ENCODE results near the gene ITGB5. TPM values are rescaled to one million over a fixed set of nuclear protein-coding genes. Genes with fewer than 3 reads are reported as not detected.

ITGB5 gene
- total and polyA plus RNA-seq, 4 donors = 16.9 to 66.6 (median 48.0) TPM

- Histone ChIP-seq H3K27ac (ENCODE audit: low read depth in 1 of 2, low read length in 2 of 2) (no peak overlapping the region), H3K4me1 (ENCODE audit: control insufficient read depth in 4 of 4, insufficient read depth in 4 of 4, low read length in 3 of 4) (peaks cover 0 to 9% (median 0%) of the 10 kb centered on the region in 4 donors), H3K9me3 (ENCODE audit: control insufficient read depth in 4 of 4, low read length in 3 of 4) (no peaks in the 10 kb centered on the region), H3K36me3 (ENCODE audit: control insufficient read depth in 4 of 4, insufficient read depth in 3 of 4, low read depth in 1 of 4, low read length in 3 of 4) (no peaks in the 10 kb centered on the region), H3K4me3 (ENCODE audit: low read depth in 1 of 3, low read length in 3 of 3) (no peak overlapping the region), H3K9ac (ENCODE audit: low read depth in 1 of 2, low read length in 2 of 2) (no peak overlapping the region), H3K27me3 (ENCODE audit: control insufficient read depth in 4 of 4, insufficient read depth in 4 of 4, low read length in 3 of 4) (no peaks in the 10 kb centered on the region)
- TF ChIP-seq EGR1 (IDR thresholded peaks at IDR 0.05; ENCODE audit: low read depth in 2 of 2) = no peak
- TF ChIP-seq HNF4A (conservative IDR thresholded peaks at IDR 0.05) = no peak
- TF ChIP-seq GABPA (IDR thresholded peaks at IDR 0.05 in 1 of 2, conservative IDR thresholded peaks at IDR 0.05 in 1 of 2) = no peak
- no peak for TF ChIP-seq NR2F2 (IDR thresholded peaks at IDR 0.05)
- no peak for TF ChIP-seq ATF3 (IDR thresholded peaks at IDR 0.05)
- no peak for TF ChIP-seq HNF4G (IDR thresholded peaks at IDR 0.05)
- no peak for TF ChIP-seq REST (IDR thresholded peaks at IDR 0.05)
- no peak for TF ChIP-seq RXRA (IDR thresholded peaks at IDR 0.05)
- no peak for TF ChIP-seq TAF1 (conservative IDR thresholded peaks at IDR 0.05)
- no peak for DNase-seq (ENCODE audit: low spot score)
- 94% methylated on average over 2 of the region's 2 CpGs for WGBS
Observed at GRCh38 chr3:124927574-124928045, 40.4 kb upstream of the ITGB5 start.

GRCh38 chr3:124926426-124927101 is 39.4 kb upstream of the ITGB5 start:
- no peak for TF ChIP-seq MAX (IDR thresholded peaks at IDR 0.05)
- no peak for TF ChIP-seq FOXA2 (IDR thresholded peaks at IDR 0.05)
- no peak for TF ChIP-seq HNF4G (IDR thresholded peaks at IDR 0.05)
- TF ChIP-seq RXRA (IDR thresholded peaks at IDR 0.05) = no peak
- TF ChIP-seq SP1 (IDR thresholded peaks at IDR 0.05) = no peak
- no peak for TF ChIP-seq YY1 (IDR thresholded peaks at IDR 0.05)
- TF ChIP-seq HNF4A (conservative IDR thresholded peaks at IDR 0.05) = no peak
- TF ChIP-seq REST (IDR thresholded peaks at IDR 0.05) = no peak
- Histone ChIP-seq H3K4me3 (ENCODE audit: low read depth in 1 of 3, low read length in 3 of 3) (no peak overlapping the region), H3K36me3 (ENCODE audit: control insufficient read depth in 4 of 4, insufficient read depth in 3 of 4, low read depth in 1 of 4, low read length in 3 of 4) (no peaks in the 10 kb centered on the region), H3K27me3 (ENCODE audit: control insufficient read depth in 4 of 4, insufficient read depth in 4 of 4, low read length in 3 of 4) (no peaks in the 10 kb centered on the region), H3K9ac (ENCODE audit: low read depth in 1 of 2, low read length in 2 of 2) (no peak overlapping the region), H3K27ac (ENCODE audit: low read depth in 1 of 2, low read length in 2 of 2) (no peak overlapping the region), H3K9me3 (ENCODE audit: control insufficient read depth in 4 of 4, low read length in 3 of 4) (no peaks in the 10 kb centered on the region), H3K4me1 (ENCODE audit: control insufficient read depth in 4 of 4, insufficient read depth in 4 of 4, low read length in 3 of 4) (peaks cover 0 to 9% (median 0%) of the 10 kb centered on the region in 4 donors)
- 80% methylated on average over 4 of the region's 4 CpGs for WGBS
- no peak for DNase-seq (ENCODE audit: low spot score)

Measured in liver (tissue), 9 donors.